GM12864 (cell line): Measurements from ENCODE around the gene PDE7B.

Experiments
- DNase-seq: peaks from one replicate; pipeline ENCODE4 v3.0.0-alpha.2; 2011; ENCODE audit warnings: low read depth
- H3K4me3 ChIP-seq: 2 replicates; pipeline ENCODE4 v1.5.1; 2011; ENCODE audit warnings: mild to moderate bottlenecking, low read depth, low read length, control low read depth
- TF ChIP-seq, protein P1 (sequence below): IDR thresholded peaks from 2 replicates; pipeline ENCODE4 v1.5.1; 2011; ENCODE audit warnings: low read depth, mild to moderate bottlenecking, moderate library complexity, low read length, control low read depth, inconsistent platforms; ENCODE audit errors: missing control alignments

Gene PDE7B

GRCh38 chr6:136016228-136017225 is 165.0 kb downstream of the PDE7B start:
- H3K4me3 ChIP-seq = no peak overlapping the region
- TF ChIP-seq, protein P1, sequence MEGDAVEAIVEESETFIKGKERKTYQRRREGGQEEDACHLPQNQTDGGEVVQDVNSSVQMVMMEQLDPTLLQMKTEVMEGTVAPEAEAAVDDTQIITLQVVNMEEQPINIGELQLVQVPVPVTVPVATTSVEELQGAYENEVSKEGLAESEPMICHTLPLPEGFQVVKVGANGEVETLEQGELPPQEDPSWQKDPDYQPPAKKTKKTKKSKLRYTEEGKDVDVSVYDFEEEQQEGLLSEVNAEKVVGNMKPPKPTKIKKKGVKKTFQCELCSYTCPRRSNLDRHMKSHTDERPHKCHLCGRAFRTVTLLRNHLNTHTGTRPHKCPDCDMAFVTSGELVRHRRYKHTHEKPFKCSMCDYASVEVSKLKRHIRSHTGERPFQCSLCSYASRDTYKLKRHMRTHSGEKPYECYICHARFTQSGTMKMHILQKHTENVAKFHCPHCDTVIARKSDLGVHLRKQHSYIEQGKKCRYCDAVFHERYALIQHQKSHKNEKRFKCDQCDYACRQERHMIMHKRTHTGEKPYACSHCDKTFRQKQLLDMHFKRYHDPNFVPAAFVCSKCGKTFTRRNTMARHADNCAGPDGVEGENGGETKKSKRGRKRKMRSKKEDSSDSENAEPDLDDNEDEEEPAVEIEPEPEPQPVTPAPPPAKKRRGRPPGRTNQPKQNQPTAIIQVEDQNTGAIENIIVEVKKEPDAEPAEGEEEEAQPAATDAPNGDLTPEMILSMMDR = no peak
- DNase-seq = no peak

DNA sequence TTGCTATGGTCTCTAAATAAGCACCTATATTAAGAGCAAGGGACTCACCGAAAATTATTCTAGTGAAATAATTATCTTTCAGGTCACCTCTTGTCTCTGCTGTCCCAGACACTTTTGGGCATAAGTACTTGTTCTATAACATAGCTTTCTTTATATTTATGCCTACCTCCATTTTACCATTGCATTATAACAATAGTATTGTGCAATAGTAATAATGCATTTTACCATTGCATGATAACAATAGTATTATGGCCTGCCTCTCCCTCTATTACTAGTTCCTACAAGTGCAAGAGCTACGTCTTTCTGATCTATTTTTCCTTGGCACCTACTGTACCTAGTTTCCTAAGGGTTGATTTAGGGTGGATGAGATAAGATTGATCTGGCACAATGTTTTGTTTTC is 169.2 kb downstream of the PDE7B start:
- TF ChIP-seq, protein P1 = no peak
- DNase-seq = no peak
- H3K4me3 ChIP-seq = no peak overlapping the region

DNA sequence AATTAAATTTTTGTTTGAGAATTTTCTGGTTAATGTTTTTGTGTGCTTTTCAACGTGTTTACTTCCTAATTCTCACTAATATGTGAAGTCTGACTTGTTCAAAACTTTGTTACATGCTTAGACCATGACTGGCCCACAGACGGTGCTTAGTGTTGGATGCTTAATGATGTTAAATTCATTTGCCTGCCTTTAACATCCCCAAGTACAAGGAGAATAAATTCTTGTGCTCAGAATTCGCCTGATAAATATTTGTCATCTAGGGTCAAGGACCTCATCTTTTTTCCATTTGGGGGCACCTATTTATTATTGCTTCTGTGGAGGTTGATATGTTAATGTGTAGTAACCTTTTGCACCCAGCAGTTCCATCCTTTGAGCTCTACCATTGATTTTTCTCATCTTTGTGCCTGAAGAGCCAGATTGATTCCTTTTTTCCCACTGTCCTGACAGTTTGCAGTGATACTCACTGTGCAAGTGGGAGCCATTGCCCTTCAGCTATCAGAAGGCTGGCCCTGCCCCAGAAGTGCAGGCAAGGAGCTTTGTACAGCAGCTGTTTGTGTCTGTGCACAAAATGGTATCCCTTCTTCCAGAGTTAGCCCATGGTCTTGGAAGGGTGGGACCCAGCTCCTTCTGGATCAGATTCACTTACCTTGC is 170.8 kb downstream of the PDE7B start:
- TF ChIP-seq, protein P1 = no peak
- DNase-seq = no peak
- no peak overlapping the region for H3K4me3 ChIP-seq

- no peak overlapping the region for H3K4me3 ChIP-seq
- DNase-seq = no peak
- TF ChIP-seq, protein P1 = no peak
Measured at GRCh38 chr6:136024711-136025110, 173.2 kb downstream of the PDE7B start.

- H3K4me3 ChIP-seq = no peak overlapping the region
- TF ChIP-seq, protein P1 = no peak
- DNase-seq = no peak
Measured at GRCh38 chr6:136025736-136026135, 174.2 kb downstream of the PDE7B start.

GRCh38 chr6:136030131-136030530 is 178.6 kb downstream of the PDE7B start:
- TF ChIP-seq, protein P1 = no peak
- no peak for DNase-seq

GRCh38 chr6:136031982-136032381 is 180.5 kb downstream of the PDE7B start:
- TF ChIP-seq, protein P1 = peak; percentile 31
- no peak overlapping the region for H3K4me3 ChIP-seq
- no peak for DNase-seq

More at GRCh38 chr6:136030131-136030530, 178.6 kb downstream of the PDE7B start:
- no peak overlapping the region for H3K4me3 ChIP-seq
